Right lung (tissue), 5 donors: Measurements from ENCODE around the gene PRKCE. TPM values are rescaled to one million over a fixed set of nuclear protein-coding genes. Genes with fewer than 3 reads are reported as not detected.

Experiments
- DNase-seq, 2 donors: peaks; one replicate each; pipeline ENCODE4 v3.0.0-alpha.2; 2013
- polyA plus RNA-seq, 5 donors: library from polyadenylated mRNA; unstranded; fragments of 120-200 nt; gene quantifications; one replicate each; pipeline versions ENCODE4 v1.2.1 to v1.2.3, GENCODE V29; 2013; ENCODE audit warnings: inconsistent platforms in 1 of 5, low replicate concordance in 1 of 5; ENCODE audit not compliant: insufficient read length in 5 of 5, insufficient read depth in 1 of 5

Gene PRKCE
- polyA plus RNA-seq, 5 donors: 12.5 to 14.5 (median 12.8) TPM

- DNase-seq: no peak
These were observed 362.3 kb downstream of the PRKCE start for GRCh38 chr2:46013726-46014125.

- no peak for DNase-seq
These were observed 363.6 kb downstream of the PRKCE start for GRCh38 chr2:46014911-46015654.

- no peak for DNase-seq
These were observed 364.2 kb downstream of the PRKCE start for GRCh38 chr2:46015671-46016070.

- DNase-seq: no peak
These were observed 364.6 kb downstream of the PRKCE start for GRCh38 chr2:46016091-46016490.

- DNase-seq: no peak
These were observed 367.5 kb downstream of the PRKCE start for GRCh38 chr2:46018773-46019591.

- DNase-seq: no peak
These were observed 368.9 kb downstream of the PRKCE start for GRCh38 chr2:46020416-46020815.

- DNase-seq: no peak
These were observed 371.8 kb downstream of the PRKCE start for GRCh38 chr2:46023165-46023854.

- DNase-seq: no peak
These were observed 372.8 kb downstream of the PRKCE start for GRCh38 chr2:46024146-46024779.

GRCh38 chr2:46025081-46025480, 373.6 kb downstream of the PRKCE start:
- DNase-seq: no peak

GRCh38 chr2:46025676-46026075, 374.2 kb downstream of the PRKCE start:
- no peak for DNase-seq

GRCh38 chr2:46026431-46026830, 375.0 kb downstream of the PRKCE start:
- no peak for DNase-seq

GRCh38 chr2:46029332-46029811, 377.9 kb downstream of the PRKCE start:
- DNase-seq: no peak

- DNase-seq: no peak
These were observed 378.9 kb downstream of the PRKCE start for GRCh38 chr2:46030330-46030729.

- DNase-seq: no peak
These were observed 380.8 kb downstream of the PRKCE start for GRCh38 chr2:46032161-46032813.

GRCh38 chr2:46032996-46033395, 381.5 kb downstream of the PRKCE start:
- DNase-seq: no peak

GRCh38 chr2:46034535-46034934, 383.1 kb downstream of the PRKCE start:
- DNase-seq: no peak

GRCh38 chr2:46036929-46037328, 385.5 kb downstream of the PRKCE start:
- no peak for DNase-seq

- no peak for DNase-seq
These were observed 388.2 kb downstream of the PRKCE start for GRCh38 chr2:46039543-46040303.

- DNase-seq: no peak
These were observed 389.2 kb downstream of the PRKCE start for GRCh38 chr2:46040563-46041155.

- DNase-seq: no peak
These were observed 390.0 kb downstream of the PRKCE start for GRCh38 chr2:46041434-46041833.
